ENCODE results near the gene ZBTB7C.

DNA sequence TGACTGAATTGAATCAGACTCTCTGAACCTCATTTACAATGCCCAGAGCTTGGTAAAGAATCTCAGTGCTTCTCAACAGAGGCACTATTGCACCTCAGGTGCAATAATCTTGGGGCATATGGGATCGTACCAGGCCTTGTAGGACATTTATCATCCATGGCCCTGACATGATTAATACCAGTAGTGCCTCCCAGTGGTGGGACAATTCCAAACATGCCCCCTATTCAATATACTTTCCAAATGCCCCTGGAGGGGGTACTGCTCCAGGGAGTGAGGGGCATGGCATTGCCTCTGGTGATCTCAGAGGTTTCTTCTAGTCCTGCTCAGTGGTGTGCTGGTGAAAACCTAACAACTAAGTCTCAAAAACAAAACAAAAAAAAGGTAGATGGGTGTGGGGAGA, 303.9 kb downstream of the ZBTB7C start:
- TF ChIP-seq, protein P1, sequence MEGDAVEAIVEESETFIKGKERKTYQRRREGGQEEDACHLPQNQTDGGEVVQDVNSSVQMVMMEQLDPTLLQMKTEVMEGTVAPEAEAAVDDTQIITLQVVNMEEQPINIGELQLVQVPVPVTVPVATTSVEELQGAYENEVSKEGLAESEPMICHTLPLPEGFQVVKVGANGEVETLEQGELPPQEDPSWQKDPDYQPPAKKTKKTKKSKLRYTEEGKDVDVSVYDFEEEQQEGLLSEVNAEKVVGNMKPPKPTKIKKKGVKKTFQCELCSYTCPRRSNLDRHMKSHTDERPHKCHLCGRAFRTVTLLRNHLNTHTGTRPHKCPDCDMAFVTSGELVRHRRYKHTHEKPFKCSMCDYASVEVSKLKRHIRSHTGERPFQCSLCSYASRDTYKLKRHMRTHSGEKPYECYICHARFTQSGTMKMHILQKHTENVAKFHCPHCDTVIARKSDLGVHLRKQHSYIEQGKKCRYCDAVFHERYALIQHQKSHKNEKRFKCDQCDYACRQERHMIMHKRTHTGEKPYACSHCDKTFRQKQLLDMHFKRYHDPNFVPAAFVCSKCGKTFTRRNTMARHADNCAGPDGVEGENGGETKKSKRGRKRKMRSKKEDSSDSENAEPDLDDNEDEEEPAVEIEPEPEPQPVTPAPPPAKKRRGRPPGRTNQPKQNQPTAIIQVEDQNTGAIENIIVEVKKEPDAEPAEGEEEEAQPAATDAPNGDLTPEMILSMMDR (IDR thresholded peaks at IDR 0.05), result no peak
- no peak for TF ChIP-seq POLR2A (IDR thresholded peaks at IDR 0.05)
- no peak for TF ChIP-seq EP300 (IDR thresholded peaks at IDR 0.05)
- no peak for TF ChIP-seq POLR2AphosphoS5 (IDR thresholded peaks at IDR 0.05)
